Measurements from ENCODE around the gene BSPH1. TPM values are rescaled to one million over a fixed set of nuclear protein-coding genes. Genes with fewer than 3 reads are reported as not detected.
"Not testable (repeated sequence)": the region's sequence is repeated elsewhere in the genome, so short reads cannot be mapped to it uniquely, and the experiment has no call there.

The BSPH1 gene
- total and polyA plus RNA-seq, 2 experiments from 2014 or later = not detected

- TF ChIP-seq EZH2phosphoT487 (IDR thresholded peaks at IDR 0.05; ENCODE audit: low read depth, severe bottlenecking, unreplicated experiment) (no peak), CTCF (IDR thresholded peaks at IDR 0.05; ENCODE audit: poor library complexity) (no peak)
- H3K4me3 ChIP-seq = no peak overlapping the region
- no peaks in the 10 kb centered on the region for H3K36me3 ChIP-seq (replicated peaks; ENCODE audit: insufficient read depth, low read depth)
- H3K9me2 ChIP-seq (replicated peaks; ENCODE audit: insufficient read depth) = no peaks in the 10 kb centered on the region
- H3K4me2 ChIP-seq = no peak overlapping the region
- DNase-seq (ENCODE audit: low spot score) = no peak
- H3K27ac ChIP-seq = no peak overlapping the region
- no peaks in the 10 kb centered on the region for H3K27me3 ChIP-seq
- no peaks in the 10 kb centered on the region for H3K9me3 ChIP-seq (ENCODE audit: low read depth)
- no peak overlapping the region for H2AFZ ChIP-seq
- no peaks in the 10 kb centered on the region for H3K79me2 ChIP-seq
- no peaks in the 10 kb centered on the region for H3K4me1 ChIP-seq (ENCODE audit: insufficient read depth)
- no peaks in the 10 kb centered on the region for H4K20me1 ChIP-seq (ENCODE audit: insufficient read depth, poor library complexity, severe bottlenecking)
- WGBS (ENCODE audit: low lambda C conversion rate, missing lambda C conversion rate) = 76% methylated on average over 6 of the region's 6 CpGs
These were observed 18.4 kb downstream of the BSPH1 start for GRCh38 chr19:47973529-47973928.

- H2AFZ ChIP-seq; H3K4me2 ChIP-seq; H3K27ac ChIP-seq; H3K27me3 ChIP-seq; H4K20me1 ChIP-seq (ENCODE audit: insufficient read depth, poor library complexity, severe bottlenecking); H3K9me2 ChIP-seq (replicated peaks; ENCODE audit: insufficient read depth); DNase-seq (ENCODE audit: low spot score); H3K4me1 ChIP-seq (ENCODE audit: insufficient read depth); H3K79me2 ChIP-seq; H3K9me3 ChIP-seq (ENCODE audit: low read depth); H3K36me3 ChIP-seq (replicated peaks; ENCODE audit: insufficient read depth, low read depth); H3K4me3 ChIP-seq: not testable (repeated sequence)
- WGBS (ENCODE audit: low lambda C conversion rate, missing lambda C conversion rate) = 93% methylated on average over 7 of the region's 11 CpGs
These were observed 36.0 kb downstream of the BSPH1 start for GRCh38 chr19:47955936-47956335.

- H3K4me1 ChIP-seq (ENCODE audit: insufficient read depth); H3K4me2 ChIP-seq; H3K9me2 ChIP-seq (replicated peaks; ENCODE audit: insufficient read depth); DNase-seq (ENCODE audit: low spot score); H3K9me3 ChIP-seq (ENCODE audit: low read depth); H3K79me2 ChIP-seq; H3K27me3 ChIP-seq; H3K4me3 ChIP-seq; H2AFZ ChIP-seq; H3K36me3 ChIP-seq (replicated peaks; ENCODE audit: insufficient read depth, low read depth); H3K27ac ChIP-seq; H4K20me1 ChIP-seq (ENCODE audit: insufficient read depth, poor library complexity, severe bottlenecking): not testable (repeated sequence)
- no CpG with 5 or more reads among the region's 21 CpGs for WGBS (ENCODE audit: low lambda C conversion rate, missing lambda C conversion rate)
These were observed 39.8 kb downstream of the BSPH1 start for GRCh38 chr19:47952132-47952531.

- H3K4me3 ChIP-seq; H3K79me2 ChIP-seq; DNase-seq (ENCODE audit: low spot score); H3K27ac ChIP-seq; H4K20me1 ChIP-seq (ENCODE audit: insufficient read depth, poor library complexity, severe bottlenecking); H3K9me2 ChIP-seq (replicated peaks; ENCODE audit: insufficient read depth); H3K9me3 ChIP-seq (ENCODE audit: low read depth); H3K36me3 ChIP-seq (replicated peaks; ENCODE audit: insufficient read depth, low read depth); H2AFZ ChIP-seq; H3K27me3 ChIP-seq; H3K4me2 ChIP-seq; H3K4me1 ChIP-seq (ENCODE audit: insufficient read depth): not testable (repeated sequence)
- peak; percentile 21 for TF ChIP-seq CTCF (IDR thresholded peaks at IDR 0.05; ENCODE audit: poor library complexity)
- 83% methylated on average over 24 of the region's 24 CpGs for WGBS (ENCODE audit: low lambda C conversion rate, missing lambda C conversion rate)
These were observed 42.0 kb downstream of the BSPH1 start for GRCh38 chr19:47949852-47950521.

- WGBS (ENCODE audit: low lambda C conversion rate, missing lambda C conversion rate) = 72% methylated on average over 12 of the region's 20 CpGs
- not testable (repeated sequence) for H4K20me1 ChIP-seq (ENCODE audit: insufficient read depth, poor library complexity, severe bottlenecking); H3K27ac ChIP-seq; H3K27me3 ChIP-seq; DNase-seq (ENCODE audit: low spot score); H3K4me2 ChIP-seq; H3K9me3 ChIP-seq (ENCODE audit: low read depth); H2AFZ ChIP-seq; H3K9me2 ChIP-seq (replicated peaks; ENCODE audit: insufficient read depth); H3K4me3 ChIP-seq; H3K36me3 ChIP-seq (replicated peaks; ENCODE audit: insufficient read depth, low read depth); H3K4me1 ChIP-seq (ENCODE audit: insufficient read depth); H3K79me2 ChIP-seq
These were observed 63.4 kb downstream of the BSPH1 start for GRCh38 chr19:47928581-47928980.
